GM18861 (cell line): ENCODE data around the gene ERBB2.

Experiments
- ATAC-seq: cut with Tn5 transposase; IDR thresholded peaks from one replicate; pipeline ENCODE4 v1.9.1; 2021; ENCODE audit not compliant: unreplicated experiment

ERBB2 gene

GRCh38 chr17:39665642-39666224 is 34.1 kb upstream of the ERBB2 start:
- no peak for ATAC-seq

- no peak for ATAC-seq
Observed at GRCh38 chr17:39666231-39666600, 33.6 kb upstream of the ERBB2 start.

- no peak for ATAC-seq
Observed at GRCh38 chr17:39666601-39667261, 33.1 kb upstream of the ERBB2 start.

- no peak for ATAC-seq
Observed at GRCh38 chr17:39667262-39667944, 32.5 kb upstream of the ERBB2 start.

GRCh38 chr17:39667945-39668924 is 31.6 kb upstream of the ERBB2 start, which contains the start of gene PNMT:
PNMT (plus strand) TSS chr17:39668453; CDS start chr17:39668476, 23 bp downstream.
- ATAC-seq, result no peak

- ATAC-seq, result no peak
Observed at GRCh38 chr17:39669897-39670735, 29.7 kb upstream of the ERBB2 start.

- ATAC-seq, result no peak
Observed at GRCh38 chr17:39670746-39671145, 29.1 kb upstream of the ERBB2 start.

- ATAC-seq, result no peak
Observed at GRCh38 chr17:39671651-39672521, 28.0 kb upstream of the ERBB2 start.

- no peak for ATAC-seq
Observed at GRCh38 chr17:39672522-39673334, 27.1 kb upstream of the ERBB2 start.

- no peak for ATAC-seq
Observed at GRCh38 chr17:39673335-39674081, 26.4 kb upstream of the ERBB2 start.

GRCh38 chr17:39674179-39674578 is 25.7 kb upstream of the ERBB2 start:
- ATAC-seq, result no peak

- no peak for ATAC-seq
Observed at GRCh38 chr17:39674702-39675389, 25.0 kb upstream of the ERBB2 start.

- no peak for ATAC-seq
Observed at GRCh38 chr17:39675390-39676082, 24.3 kb upstream of the ERBB2 start.

- ATAC-seq, result no peak
Observed at GRCh38 chr17:39676198-39676819, 23.6 kb upstream of the ERBB2 start.

GRCh38 chr17:39677072-39677471 is 22.8 kb upstream of the ERBB2 start:
- ATAC-seq, result no peak
